A549 (cell line): ENCODE measurements around the gene CNTN4. TPM values are rescaled to one million over a fixed set of nuclear protein-coding genes. Genes with fewer than 3 reads are reported as not detected.

Source experiments
- ATAC-seq, 2 experiments: fragments of 200-7000 bp in 1 of 2; fragments of >200 bp in 1 of 2; cut with Nextera tagmentation in 1 of 2; cut with Tn5 transposase in 1 of 2; 3 replicates each; pipeline versions ENCODE4 v1.8.0 to v1.9.1; 2018 to 2020; ENCODE audit warnings: mild to moderate bottlenecking in 1 of 2, moderate library complexity in 1 of 2
- CTCF ChIA-PET: fragments of 300-600 bp; sonication (Branson Sonifier 250); formaldehyde crosslinking; extraction: SDS; loops from one replicate; lab custom pipeline; 2021; ENCODE audit warnings: antibody characterized with exemption, inconsistent platforms; lab: Yijun Ruan, JAX
- POLR2A ChIA-PET: fragments of 350-600 bp; formaldehyde crosslinking; extraction: SDS; loops from one replicate; lab custom pipeline; 2021; ENCODE audit warnings: antibody characterized with exemption, inconsistent platforms; lab: Yijun Ruan, JAX
- DNase-seq, 2 experiments: peaks; one replicate each; pipeline versions ENCODE4 v3.0.0 to v3.0.0-alpha.2; 2011 to 2016; ENCODE audit warnings: low read depth in 1 of 2, low spot score in 1 of 2
- FAIRE-seq: peaks from 2 replicates; lab custom pipeline; 2011; peaks lifted over from hg19 to GRCh38; lab: Jason Lieb, UNC
- H3K27ac ChIP-seq, 2 experiments: fragments of >200 bp; sonication (Bioruptor Twin); formaldehyde crosslinking; 3 replicates each; pipeline ENCODE4 v1.5.1; 2016 to 2017
- H3K4me1 ChIP-seq: fragments of >200 bp; sonication (Bioruptor Twin); formaldehyde crosslinking; 3 replicates; pipeline ENCODE4 v1.6.1; 2016
- H3K4me2 ChIP-seq: fragments of >200 bp; sonication (Bioruptor Twin); formaldehyde crosslinking; 3 replicates; pipeline ENCODE4 v1.6.1; 2016
- H3K4me3 ChIP-seq: fragments of >200 bp; sonication (Bioruptor Twin); formaldehyde crosslinking; 3 replicates; pipeline ENCODE4 v1.5.1; 2016
- H3K9me3 ChIP-seq: fragments of >200 bp; sonication (Bioruptor Twin); formaldehyde crosslinking; 3 replicates; pipeline ENCODE4 v1.6.1; 2016
- BHLHE40 ChIP-seq: IDR thresholded peaks from 2 replicates; pipeline ENCODE4 v1.6.1; 2012; ENCODE audit warnings: low read depth, low read length, inconsistent platforms
- CBX2 ChIP-seq: fragments of 200-600 bp; sonication (generic); IDR thresholded peaks from 2 replicates; pipeline ENCODE4 v1.6.1; 2016; ENCODE audit warnings: low read depth, mild to moderate bottlenecking, borderline replicate concordance
- CHD4 ChIP-seq: fragments of 200-600 bp; sonication (generic); IDR thresholded peaks from 2 replicates; pipeline ENCODE4 v1.6.1; 2016; ENCODE audit warnings: antibody characterized with exemption, mild to moderate bottlenecking, borderline replicate concordance
- CTCF ChIP-seq: fragments of >200 bp; sonication (Bioruptor Twin); formaldehyde crosslinking; IDR thresholded peaks from 3 replicates; pipeline ENCODE4 v1.5.1; 2016
- EHF ChIP-seq: fragments of 250-450 bp; sonication (Bioruptor Pico); IDR thresholded peaks from 2 replicates; pipeline ENCODE4 v1.5.0; 2020; ENCODE audit warnings: mild to moderate bottlenecking
- EP300 ChIP-seq, 2 experiments: fragments of >200 bp; sonication (Bioruptor Twin); formaldehyde crosslinking; IDR thresholded peaks; 2 replicates in 1 of 2; 3 replicates in 1 of 2; pipeline ENCODE4 v1.6.1; 2016 to 2017
- ESRRA ChIP-seq: fragments of 150-350 bp; IDR thresholded peaks from 2 replicates; pipeline ENCODE4 v1.6.1; 2014; ENCODE audit warnings: mild to moderate bottlenecking, low read length, borderline replicate concordance
- FOSB ChIP-seq: fragments of 250-450 bp; sonication (Bioruptor Pico); IDR thresholded peaks from 2 replicates; pipeline ENCODE4 v1.5.0; 2020; ENCODE audit warnings: mild to moderate bottlenecking, moderate library complexity
- HEYL ChIP-seq: fragments of 250-450 bp; sonication (Bioruptor Pico); IDR thresholded peaks from 2 replicates; pipeline ENCODE4 v1.8.0; 2021; ENCODE audit warnings: mild to moderate bottlenecking, moderate library complexity
- HOXB13 ChIP-seq: fragments of 250-450 bp; sonication (Bioruptor Pico); IDR thresholded peaks from 2 replicates; pipeline ENCODE4 v1.5.0; 2020; ENCODE audit warnings: low read depth, mild to moderate bottlenecking, moderate library complexity
- MAX ChIP-seq: IDR thresholded peaks from 2 replicates; pipeline ENCODE4 v1.6.1; 2012
- RAD21 ChIP-seq, 2 experiments: fragments of >200 bp in 1 of 2; sonication (Bioruptor Twin) in 1 of 2; formaldehyde crosslinking in 1 of 2; IDR thresholded peaks in 1 of 2; conservative IDR thresholded peaks in 1 of 2; 2 replicates in 1 of 2; 3 replicates in 1 of 2; pipeline ENCODE4 v1.6.1; 2012 to 2018; ENCODE audit warnings: inconsistent platforms in 1 of 2
- RARB ChIP-seq: fragments of 250-450 bp; sonication (Bioruptor Pico); IDR thresholded peaks from 2 replicates; pipeline ENCODE4 v1.8.0; 2021; ENCODE audit warnings: mild to moderate bottlenecking, moderate library complexity
- REST ChIP-seq: fragments of 200-600 bp; sonication (generic); IDR thresholded peaks from 2 replicates; pipeline ENCODE4 v1.6.1; 2016; ENCODE audit warnings: antibody characterized with exemption, mild to moderate bottlenecking, moderate library complexity
- RFX5 ChIP-seq: fragments of 450-650 bp; IDR thresholded peaks from 2 replicates; pipeline ENCODE4 v1.7.1; 2014; ENCODE audit warnings: antibody characterized with exemption, mild to moderate bottlenecking, moderate library complexity
- RNF2 ChIP-seq: fragments of 200-600 bp; sonication (generic); IDR thresholded peaks from 2 replicates; pipeline ENCODE4 v1.6.1; 2016; ENCODE audit warnings: low read depth, mild to moderate bottlenecking, antibody characterized with exemption, moderate library complexity, borderline replicate concordance
- USF2 ChIP-seq: fragments of 450-650 bp; IDR thresholded peaks from 2 replicates; pipeline ENCODE4 v1.6.1; 2014; ENCODE audit warnings: antibody characterized with exemption
- ZC3H11A ChIP-seq: fragments of 450-650 bp; IDR thresholded peaks from 2 replicates; pipeline ENCODE4 v1.6.1; 2014; ENCODE audit warnings: antibody characterized with exemption, mild to moderate bottlenecking
- ZNF302 ChIP-seq: fragments of 250-450 bp; sonication (Bioruptor Pico); IDR thresholded peaks from 2 replicates; pipeline ENCODE4 v1.9.0; 2021; ENCODE audit warnings: inconsistent platforms, mild to moderate bottlenecking, moderate library complexity
- WGBS: methylation state at CpG from one replicate; pipeline ENCODE4 v1.1.6; 2017; ENCODE audit errors: missing lambda C conversion rate; 5-methylcytosine and 5-hydroxymethylcytosine counted together
- polyA plus RNA-seq, 4 experiments: library from polyadenylated mRNA; depleted of rRNA in 3 of 4; stranded (reverse); fragments of >200 nt; fragmentation: RNase III in 1 of 4; extraction: RNeasy Plus Mini Kit Qiagen cat#74134 plus additional on column Dnase treatment in 1 of 4; gene quantifications; 2 replicates in 3 of 4; 3 replicates in 1 of 4; pipeline ENCODE4 v1.2.3, GENCODE V29; 2011 to 2017

CNTN4 gene
- polyA plus RNA-seq, 2 of the 4 experiments (the other 2 are of a cell fraction): 0.03 TPM; not detected in 1

GRCh38 chr3:3101660-3102458 lies 1003.2 kb downstream of the CNTN4 start:
- 29% methylated on average over 6 of the region's 6 CpGs for WGBS
- ChIA-PET CTCF (interaction anchor here (0.6 to 0.7 kb wide), 2 partner anchors 12 to 85 kb away, joined by 3 read pairs; no protein-coding TSS in a partner anchor), POLR2A (no interaction called here)
- H3K4me3 ChIP-seq: no peak overlapping the region
- H3K4me1 ChIP-seq: no peaks in the 10 kb centered on the region
- FAIRE-seq (no peak), ATAC-seq (no peak), DNase-seq (no peak)
- H3K9me3 ChIP-seq: no peaks in the 10 kb centered on the region; the same call in 2 of the 3 replicates
- TF ChIP-seq ZC3H11A (no peak), ZNF302 (CRISPR knock-in tag) (no peak), ESRRA (no peak), CTCF (no peak), MAX (no peak), RFX5 (no peak), BHLHE40 (no peak), EP300 (IDR thresholded peaks at IDR 0.05) (no peak), CBX2 (no peak), EHF (CRISPR knock-in tag) (no peak), RAD21 (conservative IDR thresholded peaks at IDR 0.05 in 1 of 2, IDR thresholded peaks at IDR 0.05 in 1 of 2) (no peak), FOSB (CRISPR knock-in tag) (no peak)
- H3K4me2 ChIP-seq: no peak overlapping the region
- H3K27ac ChIP-seq: no peak overlapping the region

GRCh38 chr3:3102751-3103150 lies 1004.1 kb downstream of the CNTN4 start:
- POLR2A ChIA-PET: no interaction called here
- DNase-seq (no peak), FAIRE-seq (no peak), ATAC-seq (no peak)
- no peak for TF ChIP-seq REST
- TF ChIP-seq HEYL: no peak
- no peak for TF ChIP-seq RAD21 (conservative IDR thresholded peaks at IDR 0.05 in 1 of 2, IDR thresholded peaks at IDR 0.05 in 1 of 2)
- TF ChIP-seq RARB (CRISPR knock-in tag): no peak
- TF ChIP-seq HOXB13: no peak
- TF ChIP-seq FOSB (CRISPR knock-in tag): no peak
- TF ChIP-seq CHD4: no peak
- TF ChIP-seq USF2: no peak
- no peak for TF ChIP-seq RNF2
- CTCF ChIA-PET: no interaction called here
- Histone ChIP-seq H3K4me3 (no peak overlapping the region), H3K9me3 (no peaks in the 10 kb centered on the region; the same call in 2 of the 3 replicates), H3K4me2 (no peak overlapping the region), H3K27ac (no peak overlapping the region), H3K4me1 (no peaks in the 10 kb centered on the region)
- WGBS: 18% methylated on average over 6 of the region's 6 CpGs
